HG03432 (cell line): ENCODE results near the gene C5orf34.
"Not testable (repeated sequence)": the region's sequence is repeated elsewhere in the genome, so short reads cannot be mapped to it uniquely, and the experiment has no call there.

Experiments used
- ATAC-seq: cut with Tn5 transposase; IDR thresholded peaks from one replicate; pipeline ENCODE4 v1.9.1; 2021; ENCODE audit warnings: mild to moderate bottlenecking, moderate library complexity; ENCODE audit not compliant: unreplicated experiment

C5orf34 gene

DNA sequence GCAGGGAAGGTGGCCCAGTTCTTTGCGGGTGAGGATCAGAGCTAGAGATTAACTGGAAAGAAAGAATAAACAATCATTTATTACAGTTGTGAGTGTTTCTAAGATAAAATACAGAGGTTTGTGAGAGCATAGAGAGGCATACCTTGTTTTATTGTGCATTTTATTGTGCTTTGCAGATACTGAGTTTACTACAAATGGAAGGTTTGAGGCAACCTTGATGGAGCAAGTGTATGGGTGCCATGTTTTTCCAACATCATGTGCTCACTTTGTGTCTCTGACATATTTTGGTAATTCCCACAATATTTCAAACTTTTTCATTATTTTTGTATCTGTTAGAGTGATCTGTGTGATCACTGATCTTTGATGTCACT lies 715 bp upstream of the C5orf34 start:
- ATAC-seq = no peak

- ATAC-seq = peak; percentile 34
These were observed 505 bp downstream of the C5orf34 start for GRCh38 chr5:43514471-43514815.

DNA sequence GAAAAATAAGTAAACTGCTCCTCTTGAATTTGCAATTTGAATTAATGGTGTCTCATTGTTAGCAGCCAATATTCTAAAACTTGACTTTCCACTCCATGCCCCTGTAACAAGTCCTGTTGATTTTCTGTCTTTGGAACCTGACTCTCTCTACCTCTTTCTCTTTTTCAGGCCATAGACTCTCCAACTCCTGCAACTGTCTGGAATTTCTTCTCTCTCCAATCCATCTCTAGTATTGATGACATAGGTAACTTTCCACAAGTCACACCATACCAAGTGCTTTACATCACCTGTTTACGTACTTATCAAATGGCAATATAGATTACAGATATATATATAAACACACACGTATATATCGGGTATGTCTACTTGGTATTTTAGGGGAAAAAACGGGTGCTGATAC lies 923 bp downstream of the C5orf34 start:
- no peak for ATAC-seq

- not testable (repeated sequence) for ATAC-seq
These were observed 3.9 kb downstream of the C5orf34 start for GRCh38 chr5:43511062-43511461.

GRCh38 chr5:43498581-43498980 lies 16.4 kb downstream of the C5orf34 start:
- no peak for ATAC-seq

- ATAC-seq = no peak
These were observed 17.4 kb downstream of the C5orf34 start for GRCh38 chr5:43497311-43498104.

GRCh38 chr5:43491326-43491725 lies 23.6 kb downstream of the C5orf34 start:
- no peak for ATAC-seq

DNA sequence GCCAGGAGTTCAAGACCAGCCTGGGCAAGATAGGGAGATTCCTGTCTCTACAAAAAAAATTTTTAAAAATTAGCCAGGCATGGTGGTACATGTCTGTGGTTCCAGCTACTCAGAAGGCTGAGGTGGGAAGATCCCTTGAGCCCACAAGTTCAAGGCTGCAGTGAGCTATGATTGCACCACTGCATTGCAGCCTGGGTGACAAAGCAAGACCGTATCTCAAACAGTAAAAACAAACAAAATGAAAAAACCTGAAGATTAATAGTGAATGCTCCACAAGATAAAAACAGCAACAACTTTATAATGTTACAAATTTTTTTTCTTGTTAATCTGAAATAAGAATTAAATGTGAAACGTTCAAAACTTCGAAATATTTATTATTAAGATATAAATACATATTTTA lies 28.6 kb downstream of the C5orf34 start:
- no peak for ATAC-seq

- ATAC-seq = no peak
These were observed 29.5 kb downstream of the C5orf34 start for GRCh38 chr5:43485406-43485805.

- ATAC-seq = peak; percentile 76
These were observed 30.7 kb downstream of the C5orf34 start for GRCh38 chr5:43484106-43484849.

DNA sequence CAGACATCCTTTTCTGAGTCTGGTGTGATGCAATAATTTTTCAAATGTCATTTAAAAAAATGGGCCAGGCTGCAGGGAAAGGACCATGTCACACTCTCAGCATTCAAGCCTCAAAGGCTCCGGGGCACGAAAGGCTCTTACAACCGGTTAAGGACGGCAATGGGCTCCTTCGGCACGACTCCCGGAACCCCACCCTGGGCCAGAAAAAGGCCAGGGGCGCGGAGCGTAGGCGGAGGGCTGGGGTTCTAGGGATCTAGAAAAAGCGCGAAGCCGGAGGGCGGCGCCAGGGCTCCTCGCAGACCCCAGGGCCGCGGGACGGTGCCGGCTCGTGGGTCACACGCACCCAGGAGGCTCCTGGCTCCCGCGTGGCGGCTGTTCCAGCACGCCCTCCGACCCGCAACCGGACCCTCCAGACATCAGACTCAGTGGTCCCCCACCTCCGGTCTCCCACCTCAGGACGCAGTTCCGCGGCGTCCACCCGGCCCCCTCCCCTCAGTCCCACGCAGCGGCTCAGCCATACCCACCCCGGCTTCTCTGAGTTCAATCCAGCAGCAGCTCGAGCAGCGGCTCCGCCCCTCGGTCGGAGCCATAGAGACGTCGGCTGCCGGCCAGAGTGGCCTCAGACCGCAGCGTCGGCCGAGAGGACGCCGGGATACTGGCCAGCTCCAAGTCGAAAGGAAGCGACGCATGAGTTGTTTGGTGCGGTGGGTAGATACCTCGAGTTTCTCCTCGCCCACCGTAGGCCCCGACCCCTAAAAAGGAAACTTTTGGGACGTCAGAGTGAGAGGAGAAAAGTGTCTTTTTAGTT lies 31.4 kb downstream of the C5orf34 start, which contains the start of gene TMEM267:
TSS of gene TMEM267 (minus strand) at position 568 of the 808 bp plus-strand sequence. CDS start 29,896 bp downstream, outside the sequence.
- ATAC-seq = peak; percentile 92

DNA sequence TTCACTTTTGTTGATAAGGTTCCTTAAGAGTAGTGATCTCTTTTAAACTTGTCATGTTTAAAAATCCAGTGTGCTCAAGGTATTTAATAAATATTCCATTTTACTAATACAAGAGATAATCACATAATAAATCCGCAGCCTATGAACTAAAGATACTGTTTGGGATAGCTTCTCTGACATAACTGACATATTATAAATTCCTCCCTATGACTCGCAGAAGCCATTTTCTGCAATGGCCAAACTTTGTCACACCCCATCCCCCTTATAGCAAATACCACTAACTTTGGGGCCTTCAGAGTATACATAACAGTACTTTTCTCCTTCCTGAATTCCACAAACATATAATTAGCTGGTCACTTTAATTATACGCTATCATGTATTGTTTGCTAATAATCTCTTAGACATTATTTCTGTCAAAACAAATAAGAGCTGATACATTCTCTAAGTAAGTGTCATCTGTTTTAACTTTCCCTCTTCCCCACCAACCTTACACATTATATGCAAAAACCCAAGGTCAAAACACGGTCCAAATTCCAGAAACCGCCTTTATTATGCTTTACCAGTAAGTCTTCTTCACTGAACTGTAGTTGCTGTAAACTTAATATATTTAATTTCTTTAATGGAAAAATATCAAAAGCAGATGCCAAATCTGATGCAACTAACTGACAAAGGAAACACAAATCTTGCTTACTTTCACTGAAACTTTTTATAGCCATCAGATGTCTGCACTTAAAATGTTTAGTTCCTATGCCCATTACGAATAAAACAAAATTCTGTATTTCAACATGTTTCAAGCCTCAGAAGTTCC lies 32.3 kb downstream of the C5orf34 start:
- no peak for ATAC-seq

GRCh38 chr5:43469671-43470391 lies 45.1 kb downstream of the C5orf34 start:
- ATAC-seq = no peak

- no peak for ATAC-seq
These were observed 47.8 kb downstream of the C5orf34 start for GRCh38 chr5:43467100-43467499.

DNA sequence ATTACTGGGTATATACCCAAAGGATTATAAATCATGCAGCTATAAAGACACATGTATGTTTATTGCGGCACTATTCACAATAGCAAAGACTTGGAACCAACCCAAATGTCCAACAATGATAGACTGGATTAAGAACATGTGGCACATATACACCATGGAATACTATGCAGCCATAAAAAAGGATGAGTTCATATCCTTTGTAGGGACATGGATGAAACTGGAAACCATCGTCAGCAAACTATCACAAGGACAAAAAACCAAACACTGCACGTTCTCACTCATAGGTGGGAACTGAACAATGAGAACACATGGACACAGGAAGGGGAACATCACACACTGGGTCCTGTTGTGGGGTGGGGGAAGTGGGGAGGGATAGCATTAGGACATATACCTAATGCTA lies 49.5 kb downstream of the C5orf34 start:
- ATAC-seq = not testable (repeated sequence)

DNA sequence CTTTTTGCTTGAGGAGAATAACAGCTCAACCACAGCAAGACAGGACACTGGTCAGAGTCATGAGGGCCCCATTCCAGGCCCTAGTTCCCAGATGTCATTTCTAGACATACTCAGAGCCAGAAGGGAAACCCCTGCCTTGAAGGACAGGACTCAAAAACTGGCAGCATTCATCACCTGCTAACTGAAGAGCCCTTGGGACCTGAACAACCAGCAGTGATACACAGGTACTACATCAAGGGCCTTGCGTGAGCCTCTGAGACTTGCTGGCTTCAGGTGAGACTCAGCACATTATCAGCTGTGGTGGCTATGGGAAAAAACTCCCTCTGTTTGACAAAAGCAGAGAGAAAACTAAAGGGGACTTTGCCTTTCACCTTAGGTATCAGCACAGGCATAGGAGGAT lies 53.9 kb downstream of the C5orf34 start:
- no peak for ATAC-seq

DNA sequence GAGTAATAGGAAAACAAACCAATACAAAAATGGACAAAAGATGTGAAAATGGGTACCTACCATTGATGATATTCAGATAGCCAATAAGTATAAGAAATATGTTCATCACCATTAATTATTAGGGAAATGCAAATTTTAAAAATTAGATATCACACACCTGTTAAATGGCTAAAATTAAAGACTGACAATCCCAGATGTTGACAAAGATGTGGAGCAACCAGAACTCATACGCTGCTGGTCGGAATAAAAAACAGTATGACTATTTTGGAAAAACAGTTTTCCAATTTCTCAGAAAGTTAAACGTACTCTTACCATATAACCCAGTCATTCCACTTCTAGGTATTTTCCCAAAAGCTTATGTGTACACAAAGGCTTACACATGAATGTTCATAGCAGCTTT lies 58.4 kb downstream of the C5orf34 start:
- ATAC-seq = no peak

DNA sequence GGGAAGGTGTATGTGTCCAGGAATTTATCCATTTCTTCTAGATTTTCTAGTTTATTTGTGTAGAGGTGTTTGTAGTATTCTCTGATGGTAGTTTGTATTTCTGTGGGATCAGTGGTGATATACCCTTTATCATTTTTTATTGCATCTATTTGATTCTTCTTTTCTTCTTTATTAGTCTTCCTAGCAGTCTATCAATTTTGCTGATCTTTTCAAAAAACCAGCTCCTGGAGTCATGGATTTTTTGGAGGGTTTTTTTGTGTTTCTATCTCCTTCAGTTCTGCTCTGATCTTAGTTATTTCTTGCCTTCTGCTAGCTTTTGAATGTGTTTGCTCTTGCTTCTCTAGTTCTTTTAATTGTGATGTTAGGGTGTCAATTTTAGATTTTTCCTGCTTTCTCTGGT lies 73.4 kb downstream of the C5orf34 start:
- not testable (repeated sequence) for ATAC-seq

- no peak for ATAC-seq
These were observed 77.8 kb downstream of the C5orf34 start for GRCh38 chr5:43437062-43437660.
